Upper lobe of left lung (tissue), 4 donors: ENCODE results near the gene VSIR.

Experiments
- POLR2A ChIP-seq, 4 donors: fragments of 450-650 bp; IDR thresholded peaks; one replicate each; pipeline ENCODE4 v1.5.1; 2016 to 2017; ENCODE audit warnings: antibody characterized with exemption in 4 of 4, mild to moderate bottlenecking in 2 of 4
- POLR2AphosphoS5 ChIP-seq, 2 donors: sonication (generic); formaldehyde crosslinking; IDR thresholded peaks; one replicate each; pipeline ENCODE4 v1.5.1; 2017; ENCODE audit warnings: antibody characterized with exemption in 2 of 2

GRCh38 chr10:71770255-71770654 is 3.1 kb downstream of the VSIR start:
- TF ChIP-seq POLR2AphosphoS5 (IDR thresholded peaks at IDR 0.05) (no peak), POLR2A (IDR thresholded peaks at IDR 0.05) (no peak)
